GM19099 (cell line): ENCODE measurements around the gene C4A.
"Not testable (repeated sequence)": the region's sequence is repeated elsewhere in the genome, so short reads cannot be mapped to it uniquely, and the experiment has no call there.

ENCODE experiments used
- POLR2A ChIP-seq: IDR thresholded peaks from 3 replicates; pipeline ENCODE4 v1.6.1; 2011; ENCODE audit warnings: low read depth; ENCODE audit not compliant: insufficient read length; ENCODE audit errors: extremely low read depth

C4A gene

DNA sequence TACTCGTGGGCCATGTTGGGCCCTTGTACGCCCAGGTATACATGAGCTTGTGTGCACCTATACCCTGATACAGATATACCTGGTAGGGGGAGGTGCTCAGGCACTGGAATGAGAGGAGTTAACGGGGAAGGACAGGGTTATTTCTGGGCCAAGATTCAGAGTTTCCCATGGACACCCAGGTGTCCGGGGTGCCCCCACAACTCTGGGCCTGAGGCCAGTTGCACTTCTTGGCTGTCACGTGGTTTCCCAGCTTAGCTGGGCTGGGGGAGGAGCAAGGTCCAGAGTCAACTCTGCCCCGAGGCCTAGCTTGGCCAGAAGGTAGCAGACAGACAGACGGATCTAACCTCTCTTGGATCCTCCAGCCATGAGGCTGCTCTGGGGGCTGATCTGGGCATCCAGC, at the start of gene C4A:
Gene C4A (plus strand): TSS at position 314 of the 400 bp plus-strand sequence. CDS start 51 bp downstream, at position 365.
- TF ChIP-seq POLR2A = not testable (repeated sequence)

DNA sequence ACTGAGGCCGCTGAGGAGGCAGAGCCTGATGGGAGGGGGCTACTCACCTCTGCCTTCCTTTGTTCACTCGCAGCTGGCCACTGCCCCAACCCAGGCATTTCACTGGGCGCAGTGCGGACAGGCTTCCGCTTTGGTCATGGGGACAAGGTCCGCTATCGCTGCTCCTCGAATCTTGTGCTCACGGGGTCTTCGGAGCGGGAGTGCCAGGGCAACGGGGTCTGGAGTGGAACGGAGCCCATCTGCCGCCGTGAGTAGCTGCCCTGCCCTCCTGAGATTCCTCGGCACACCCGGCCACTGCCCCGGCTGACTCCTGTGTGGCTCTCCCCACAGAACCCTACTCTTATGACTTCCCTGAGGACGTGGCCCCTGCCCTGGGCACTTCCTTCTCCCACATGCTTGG, 48.3 kb upstream of the C4A start:
- no peak for TF ChIP-seq POLR2A

DNA sequence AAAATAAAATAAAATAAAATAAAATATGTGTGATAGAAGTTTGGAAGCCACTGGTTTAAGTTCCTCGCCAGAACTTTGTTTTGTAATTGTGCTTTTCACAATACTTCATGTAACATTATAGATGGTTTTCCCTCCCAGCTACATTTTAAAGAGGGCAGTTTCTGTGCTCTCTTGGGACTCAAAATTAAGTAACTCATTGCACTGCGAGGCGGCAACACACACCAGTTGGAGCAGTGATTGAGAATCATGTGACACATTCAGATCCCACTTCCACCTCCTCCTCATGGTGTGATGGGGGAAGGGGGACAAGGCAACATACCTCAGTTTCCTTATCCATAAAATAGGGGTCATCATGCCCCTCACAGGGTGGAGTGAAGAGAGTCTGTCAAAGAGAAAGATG, 46.8 kb upstream of the C4A start:
- TF ChIP-seq POLR2A = no peak

DNA sequence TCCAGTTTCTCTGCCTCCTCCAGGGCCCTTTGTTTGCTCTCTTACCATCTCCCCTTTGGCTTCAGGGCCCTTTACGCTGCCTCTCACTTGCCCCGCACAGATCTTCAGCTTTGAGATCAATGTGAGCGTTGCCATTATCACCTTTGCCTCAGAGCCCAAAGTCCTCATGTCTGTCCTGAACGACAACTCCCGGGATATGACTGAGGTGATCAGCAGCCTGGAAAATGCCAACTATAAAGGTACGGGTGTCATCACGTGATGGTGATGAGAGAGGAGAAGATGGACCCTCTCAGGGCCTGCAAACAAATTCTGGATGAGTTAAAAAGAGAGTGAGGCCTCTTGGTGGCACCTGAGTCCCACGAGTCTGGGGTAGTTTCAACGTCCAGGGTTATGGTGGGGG, 46.0 kb upstream of the C4A start:
- TF ChIP-seq POLR2A = no peak

DNA sequence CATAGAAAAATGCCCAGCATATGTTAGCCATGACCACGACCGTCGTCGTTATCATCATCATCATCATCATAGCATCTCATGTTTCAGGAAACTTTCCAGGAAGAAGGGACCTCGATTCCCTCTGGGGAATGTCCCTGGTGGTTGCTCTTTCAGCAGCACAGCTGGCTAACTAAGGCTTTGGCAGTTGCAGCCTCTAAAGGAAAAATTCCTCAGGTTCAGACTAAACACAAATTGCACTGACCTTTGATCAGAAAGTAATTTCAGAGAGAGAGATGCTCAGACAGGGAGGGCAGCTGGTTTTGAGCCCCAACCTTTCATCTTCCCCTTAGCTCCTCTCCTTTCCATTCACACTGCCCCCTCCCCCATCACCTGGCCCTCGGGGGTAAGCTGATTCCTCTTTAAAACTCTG, 41.6 kb upstream of the C4A start:
- no peak for TF ChIP-seq POLR2A

DNA sequence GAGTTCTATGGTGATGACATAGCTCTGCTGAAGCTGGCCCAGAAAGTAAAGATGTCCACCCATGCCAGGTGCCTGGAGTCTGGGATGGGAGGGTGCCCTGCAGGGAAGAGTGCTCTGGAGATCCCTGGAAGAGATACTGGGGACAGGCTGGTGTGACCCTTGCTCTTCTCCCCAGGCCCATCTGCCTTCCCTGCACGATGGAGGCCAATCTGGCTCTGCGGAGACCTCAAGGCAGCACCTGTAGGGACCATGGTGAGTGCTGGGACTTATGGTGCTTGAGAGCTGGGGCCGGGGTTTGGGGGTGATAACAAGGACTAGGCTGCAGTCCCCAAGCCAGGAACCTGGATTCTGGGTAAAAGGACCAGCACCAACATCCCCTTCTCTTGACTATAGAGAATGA, 38.1 kb upstream of the C4A start:
- TF ChIP-seq POLR2A = no peak

DNA sequence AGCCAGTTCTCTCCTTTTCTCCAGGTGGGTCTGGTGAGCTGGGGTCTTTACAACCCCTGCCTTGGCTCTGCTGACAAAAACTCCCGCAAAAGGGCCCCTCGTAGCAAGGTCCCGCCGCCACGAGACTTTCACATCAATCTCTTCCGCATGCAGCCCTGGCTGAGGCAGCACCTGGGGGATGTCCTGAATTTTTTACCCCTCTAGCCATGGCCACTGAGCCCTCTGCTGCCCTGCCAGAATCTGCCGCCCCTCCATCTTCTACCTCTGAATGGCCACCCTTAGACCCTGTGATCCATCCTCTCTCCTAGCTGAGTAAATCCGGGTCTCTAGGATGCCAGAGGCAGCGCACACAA, 36.7 kb upstream of the C4A start:
- no peak for TF ChIP-seq POLR2A

DNA sequence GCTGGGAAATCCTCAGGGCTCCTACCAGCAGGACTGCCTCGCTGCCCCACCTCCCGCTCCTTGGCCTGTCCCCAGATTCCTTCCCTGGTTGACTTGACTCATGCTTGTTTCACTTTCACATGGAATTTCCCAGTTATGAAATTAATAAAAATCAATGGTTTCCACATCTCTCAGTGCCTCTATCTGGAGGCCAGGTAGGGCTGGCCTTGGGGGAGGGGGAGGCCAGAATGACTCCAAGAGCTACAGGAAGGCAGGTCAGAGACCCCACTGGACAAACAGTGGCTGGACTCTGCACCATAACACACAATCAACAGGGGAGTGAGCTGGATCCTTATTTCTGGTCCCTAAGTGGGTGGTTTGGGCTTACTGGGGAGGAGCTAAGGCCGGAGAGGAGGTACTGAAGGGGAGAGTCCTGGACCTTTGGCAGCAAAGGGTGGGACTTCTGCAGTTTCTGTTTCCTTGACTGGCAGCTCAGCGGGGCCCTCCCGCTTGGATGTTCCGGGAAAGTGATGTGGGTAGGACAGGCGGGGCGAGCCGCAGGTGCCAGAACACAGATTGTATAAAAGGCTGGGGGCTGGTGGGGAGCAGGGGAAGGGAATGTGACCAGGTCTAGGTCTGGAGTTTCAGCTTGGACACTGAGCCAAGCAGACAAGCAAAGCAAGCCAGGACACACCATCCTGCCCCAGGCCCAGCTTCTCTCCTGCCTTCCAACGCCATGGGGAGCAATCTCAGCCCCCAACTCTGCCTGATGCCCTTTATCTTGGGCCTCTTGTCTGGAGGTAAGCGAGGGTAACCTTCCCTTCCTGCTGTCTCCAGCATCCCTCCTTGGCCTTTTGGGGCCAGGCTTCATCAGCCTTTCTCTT, 36.1 kb upstream of the C4A start, which contains the start of gene CFB:
Gene CFB (plus strand): TSS at position 589 of the 863 bp plus-strand sequence. CDS start 127 bp downstream, at position 716.
- no peak for TF ChIP-seq POLR2A

DNA sequence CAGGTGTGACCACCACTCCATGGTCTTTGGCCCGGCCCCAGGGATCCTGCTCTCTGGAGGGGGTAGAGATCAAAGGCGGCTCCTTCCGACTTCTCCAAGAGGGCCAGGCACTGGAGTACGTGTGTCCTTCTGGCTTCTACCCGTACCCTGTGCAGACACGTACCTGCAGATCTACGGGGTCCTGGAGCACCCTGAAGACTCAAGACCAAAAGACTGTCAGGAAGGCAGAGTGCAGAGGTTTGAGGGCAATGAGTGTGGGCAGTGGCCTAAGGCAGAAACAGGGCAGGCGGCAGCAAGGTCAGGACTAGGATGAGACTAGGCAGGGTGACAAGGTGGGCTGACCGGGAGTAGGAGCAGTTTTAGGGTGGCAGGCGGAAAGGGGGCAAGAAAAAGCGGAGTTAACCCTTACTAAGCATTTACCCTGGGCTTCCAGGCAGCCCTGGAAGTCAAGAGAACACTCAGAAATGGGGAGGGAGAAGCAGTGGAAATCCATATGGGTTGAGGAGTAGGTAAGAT, 35.4 kb upstream of the C4A start:
- no peak for TF ChIP-seq POLR2A

DNA sequence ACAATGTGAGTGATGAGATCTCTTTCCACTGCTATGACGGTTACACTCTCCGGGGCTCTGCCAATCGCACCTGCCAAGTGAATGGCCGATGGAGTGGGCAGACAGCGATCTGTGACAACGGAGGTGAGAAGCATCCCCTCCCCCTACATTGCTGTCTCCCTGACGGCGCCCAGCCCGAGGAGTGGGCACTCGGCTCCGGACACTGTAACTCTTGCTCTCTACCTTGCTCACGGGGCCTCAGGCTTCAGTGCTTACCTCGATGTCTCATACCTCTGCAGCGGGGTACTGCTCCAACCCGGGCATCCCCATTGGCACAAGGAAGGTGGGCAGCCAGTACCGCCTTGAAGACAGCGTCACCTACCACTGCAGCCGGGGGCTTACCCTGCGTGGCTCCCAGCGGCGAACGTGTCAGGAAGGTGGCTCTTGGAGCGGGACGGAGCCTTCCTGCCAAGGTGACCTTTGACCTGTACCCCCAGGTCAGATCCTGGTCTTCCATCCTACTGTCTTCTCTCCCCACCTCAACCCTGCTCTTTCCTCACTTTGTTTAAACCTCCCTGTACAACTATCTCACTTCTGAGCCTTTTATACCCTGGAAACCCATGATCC, 34.7 kb upstream of the C4A start:
- TF ChIP-seq POLR2A = no peak

DNA sequence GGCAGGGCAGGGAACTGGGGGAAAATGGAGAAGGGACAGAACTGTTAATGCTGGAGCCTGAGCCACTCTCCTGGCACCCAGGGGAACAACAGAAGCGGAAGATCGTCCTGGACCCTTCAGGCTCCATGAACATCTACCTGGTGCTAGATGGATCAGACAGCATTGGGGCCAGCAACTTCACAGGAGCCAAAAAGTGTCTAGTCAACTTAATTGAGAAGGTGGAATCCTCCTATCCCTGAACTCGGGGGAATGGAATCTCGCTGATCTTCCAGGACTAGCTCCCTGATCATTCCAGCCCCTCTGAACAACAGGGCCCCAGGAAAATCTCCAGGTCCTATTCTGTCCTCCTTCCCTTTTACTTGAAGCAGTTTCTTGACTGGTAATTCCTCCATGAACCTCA, 34.0 kb upstream of the C4A start:
- TF ChIP-seq POLR2A = no peak

DNA sequence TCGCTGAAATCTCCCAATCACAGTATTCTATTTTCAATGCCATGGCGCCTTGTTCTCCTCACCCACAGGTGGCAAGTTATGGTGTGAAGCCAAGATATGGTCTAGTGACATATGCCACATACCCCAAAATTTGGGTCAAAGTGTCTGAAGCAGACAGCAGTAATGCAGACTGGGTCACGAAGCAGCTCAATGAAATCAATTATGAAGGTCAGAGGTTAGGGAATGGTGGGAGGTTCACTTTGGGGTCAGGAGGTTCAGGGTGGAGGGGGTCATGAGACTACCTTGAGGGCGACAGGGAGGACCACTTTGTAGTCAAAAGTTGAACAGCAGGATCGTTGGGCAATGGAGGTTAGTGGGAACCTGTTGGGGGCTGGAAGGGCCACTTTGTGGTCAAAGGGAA, 33.6 kb upstream of the C4A start:
- TF ChIP-seq POLR2A = no peak

DNA sequence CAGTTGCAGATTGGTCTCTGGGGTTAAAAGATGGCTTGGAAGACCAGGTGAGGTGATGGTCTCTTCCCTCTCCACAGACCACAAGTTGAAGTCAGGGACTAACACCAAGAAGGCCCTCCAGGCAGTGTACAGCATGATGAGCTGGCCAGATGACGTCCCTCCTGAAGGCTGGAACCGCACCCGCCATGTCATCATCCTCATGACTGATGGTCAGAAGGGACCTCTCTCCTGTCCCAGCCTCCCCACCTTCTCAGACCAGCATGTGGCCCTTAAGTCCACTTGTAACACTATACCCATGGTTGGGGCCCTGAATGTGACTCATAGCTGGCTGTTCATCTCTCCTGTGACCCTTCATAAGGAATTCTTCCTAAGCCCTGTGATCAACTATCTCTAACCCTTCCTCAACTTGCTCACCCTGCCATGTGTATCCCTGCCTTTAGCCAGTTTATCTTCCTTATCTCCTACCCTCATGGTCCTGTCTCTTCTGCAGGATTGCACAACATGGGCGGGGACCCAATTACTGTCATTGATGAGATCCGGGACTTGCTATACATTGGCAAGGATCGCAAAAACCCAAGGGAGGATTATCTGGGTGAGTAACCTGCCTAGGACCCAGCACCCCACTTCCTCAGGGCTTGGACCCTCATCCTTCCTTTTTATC, 33.0 kb upstream of the C4A start:
- TF ChIP-seq POLR2A = no peak

DNA sequence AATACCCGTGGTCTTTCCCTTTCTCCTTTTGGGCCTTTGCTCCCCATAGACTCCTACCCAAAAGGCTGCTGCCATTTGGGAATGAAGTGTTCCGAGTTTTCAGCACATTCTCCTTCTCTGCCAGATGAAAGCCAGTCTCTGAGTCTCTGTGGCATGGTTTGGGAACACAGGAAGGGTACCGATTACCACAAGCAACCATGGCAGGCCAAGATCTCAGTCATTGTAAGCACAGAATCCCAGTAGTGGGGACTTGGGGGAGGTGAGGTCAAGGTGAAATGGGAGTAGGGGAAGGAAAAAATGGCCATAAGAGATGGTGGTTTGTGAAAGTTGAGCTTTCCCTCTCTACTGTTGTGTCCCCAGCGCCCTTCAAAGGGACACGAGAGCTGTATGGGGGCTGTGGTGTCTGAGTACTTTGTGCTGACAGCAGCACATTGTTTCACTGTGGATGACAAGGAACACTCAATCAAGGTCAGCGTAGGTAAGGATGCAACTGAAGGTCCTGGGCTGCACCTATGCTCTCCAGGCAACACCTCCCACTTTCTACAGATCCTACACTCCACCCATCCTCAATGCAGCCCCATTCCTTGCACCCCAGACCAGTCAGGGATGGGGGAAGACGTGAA, 31.8 kb upstream of the C4A start:
- no peak for TF ChIP-seq POLR2A

DNA sequence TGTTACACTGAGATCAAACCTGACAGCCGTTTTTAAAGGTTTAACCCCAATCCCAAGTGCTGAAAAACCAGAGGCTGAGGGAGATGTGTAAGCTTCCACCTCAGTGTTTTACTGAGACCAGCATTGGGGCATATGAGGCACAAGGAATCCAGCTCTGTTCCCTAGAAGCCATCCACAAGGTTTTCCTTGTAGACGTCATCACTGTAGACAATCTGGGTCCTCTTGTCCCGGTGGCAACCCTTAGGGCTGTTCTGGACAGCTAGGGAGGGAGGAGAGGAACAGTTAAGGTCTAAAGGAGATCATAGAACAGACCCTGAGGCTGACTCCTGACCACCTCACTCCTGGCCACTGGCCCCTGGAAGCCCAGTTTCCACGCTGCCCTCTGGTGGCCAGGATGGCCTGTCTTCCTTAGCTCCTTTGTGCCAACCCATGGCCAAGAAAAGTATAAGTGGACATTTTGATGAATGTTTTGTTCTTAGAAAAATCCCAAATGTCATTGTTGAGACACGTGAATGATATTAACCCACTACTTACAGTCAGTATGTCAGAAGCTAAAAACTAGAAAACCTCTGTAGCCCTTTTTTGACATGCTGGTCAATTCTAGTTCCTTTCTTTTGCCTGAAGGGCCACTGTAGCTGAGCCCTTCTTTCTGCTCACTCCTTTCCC, 29.6 kb upstream of the C4A start:
- no peak for TF ChIP-seq POLR2A
